PFSK-1 (cell line): ENCODE measurements around the gene FCRLB. TPM values are rescaled to one million over a fixed set of nuclear protein-coding genes. Genes with fewer than 3 reads are reported as not detected.

ENCODE experiments used
- FOXP2 ChIP-seq: optimal IDR thresholded peaks from 2 replicates; pipeline ENCODE3; 2011; ENCODE audit warnings: borderline replicate concordance, control low read depth, inconsistent platforms; ENCODE audit not compliant: insufficient read depth; ENCODE audit errors: extremely low read length, extremely low read depth
- POLR2AphosphoS5 ChIP-seq: IDR thresholded peaks from 2 replicates; pipeline ENCODE4 v1.6.1; 2012; ENCODE audit warnings: low read depth, mild to moderate bottlenecking, control low read depth, low read length, moderate library complexity
- REST ChIP-seq, 2 experiments: IDR thresholded peaks; 2 replicates each; pipeline versions ENCODE4 v1.6.1 to v1.8.0; 2011 to 2012; ENCODE audit warnings: low read depth in 2 of 2, low read length in 2 of 2, control low read depth in 1 of 2, inconsistent platforms in 1 of 2, mild to moderate bottlenecking in 1 of 2, moderate library complexity in 1 of 2; ENCODE audit not compliant: insufficient read depth in 1 of 2
- SIN3A ChIP-seq: IDR thresholded peaks from 2 replicates; pipeline ENCODE4 v1.6.1; 2012; ENCODE audit warnings: mild to moderate bottlenecking, low read length, moderate library complexity, borderline replicate concordance; ENCODE audit not compliant: insufficient read depth
- TAF1 ChIP-seq: IDR thresholded peaks from 2 replicates; pipeline ENCODE4 v1.6.1; 2012; ENCODE audit warnings: low read length, control low read depth, borderline replicate concordance; ENCODE audit not compliant: insufficient read depth
- polyA plus RNA-seq: library from polyadenylated mRNA; unstranded; fragments of >200 nt; gene quantifications from one replicate; pipeline ENCODE4 v1.2.1, GENCODE V29; 2012; ENCODE audit warnings: low read depth, missing spikeins; ENCODE audit not compliant: insufficient read length

Gene FCRLB
- 0.97 TPM for polyA plus RNA-seq

- TF ChIP-seq FOXP2 (no peak), POLR2AphosphoS5 (no peak), TAF1 (no peak), SIN3A (no peak), REST (IDR thresholded peaks at IDR 0.05; ENCODE audit: insufficient read depth in 1 of 2, low read depth in 2 of 2, low read length in 2 of 2) (no peak)
These were observed at the start of gene FCRLB for GRCh38 chr1:161720956-161721737. FCRLB (plus strand) TSS chr1:161721544; CDS start chr1:161722673, 1,129 bp downstream.

- TF ChIP-seq TAF1 (no peak), REST (IDR thresholded peaks at IDR 0.05; ENCODE audit: insufficient read depth in 1 of 2, low read depth in 2 of 2, low read length in 2 of 2) (no peak), POLR2AphosphoS5 (no peak), SIN3A (no peak), FOXP2 (no peak)
These were observed 44.9 kb upstream of the FCRLB start for GRCh38 chr1:161676441-161676840.

- no peak for TF ChIP-seq TAF1
These were observed 44.2 kb upstream of the FCRLB start for GRCh38 chr1:161676958-161677689.

- no peak for TF ChIP-seq REST (IDR thresholded peaks at IDR 0.05; ENCODE audit: insufficient read depth in 1 of 2, low read depth in 2 of 2, low read length in 2 of 2)
- no peak for TF ChIP-seq POLR2AphosphoS5
- no peak for TF ChIP-seq FOXP2
- no peak for TF ChIP-seq SIN3A
- TF ChIP-seq TAF1: no peak
These were observed 42.8 kb upstream of the FCRLB start for GRCh38 chr1:161678500-161678899.

- TF ChIP-seq SIN3A (no peak), REST (IDR thresholded peaks at IDR 0.05; ENCODE audit: insufficient read depth in 1 of 2, low read depth in 2 of 2, low read length in 2 of 2) (no peak), POLR2AphosphoS5 (no peak), FOXP2 (no peak), TAF1 (no peak)
These were observed 39.5 kb upstream of the FCRLB start for GRCh38 chr1:161681879-161682278.
